GM19043 (cell line): ENCODE results near the gene GPR15LG.
A peak's percentile ranks its signal among the peaks of the same experiment; 100 is the strongest.
"Not testable (repeated sequence)": the region's sequence is repeated elsewhere in the genome, so short reads cannot be mapped to it uniquely, and the experiment has no call there.

ENCODE experiments used
- ATAC-seq: cut with Tn5 transposase; IDR thresholded peaks from one replicate; pipeline ENCODE4 v1.9.1; 2021; ENCODE audit warnings: low read depth; ENCODE audit not compliant: unreplicated experiment

GPR15LG gene

GRCh38 chr10:84163996-84164395 is 9.6 kb upstream of the GPR15LG start:
- no peak for ATAC-seq

- ATAC-seq: no peak
These were observed 9.2 kb upstream of the GPR15LG start for GRCh38 chr10:84164442-84164841.

- ATAC-seq: peak; percentile 39
These were observed 6.8 kb upstream of the GPR15LG start for GRCh38 chr10:84166620-84167288.

GRCh38 chr10:84167289-84167653 is 6.3 kb upstream of the GPR15LG start:
- ATAC-seq: peak; percentile 15

- ATAC-seq: not testable (repeated sequence)
These were observed 5.2 kb upstream of the GPR15LG start for GRCh38 chr10:84168382-84168781.

GRCh38 chr10:84171237-84171636 is 2.4 kb upstream of the GPR15LG start:
- ATAC-seq: not testable (repeated sequence)

- ATAC-seq: peak; percentile 19
These were observed 1.7 kb upstream of the GPR15LG start for GRCh38 chr10:84171700-84172466.

- peak; percentile 51 for ATAC-seq
These were observed 889 bp upstream of the GPR15LG start for GRCh38 chr10:84172467-84173356.

- no peak for ATAC-seq
These were observed 1.8 kb downstream of the GPR15LG start for GRCh38 chr10:84175436-84175835.

GRCh38 chr10:84176351-84176750 is 2.8 kb downstream of the GPR15LG start:
- ATAC-seq: no peak

GRCh38 chr10:84176836-84177474 is 3.4 kb downstream of the GPR15LG start:
- no peak for ATAC-seq

GRCh38 chr10:84177541-84178141 is 4.0 kb downstream of the GPR15LG start:
- peak; percentile 44 for ATAC-seq

- no peak for ATAC-seq
These were observed 4.6 kb downstream of the GPR15LG start for GRCh38 chr10:84178160-84178609.

GRCh38 chr10:84179059-84179710 is 5.6 kb downstream of the GPR15LG start:
- ATAC-seq: peak; percentile 87

- not testable (repeated sequence) for ATAC-seq
These were observed 6.8 kb downstream of the GPR15LG start for GRCh38 chr10:84180386-84180785.

- no peak for ATAC-seq
These were observed 8.0 kb downstream of the GPR15LG start for GRCh38 chr10:84181631-84182030.

- no peak for ATAC-seq
These were observed 10.9 kb downstream of the GPR15LG start for GRCh38 chr10:84184517-84184916.

GRCh38 chr10:84185526-84186175 is 12.1 kb downstream of the GPR15LG start:
- ATAC-seq: no peak

- ATAC-seq: no peak
These were observed 15.2 kb downstream of the GPR15LG start for GRCh38 chr10:84188815-84189214.
